Mesothelial cell of epicardium (in vitro differentiated cells): Measurements from ENCODE around the gene ZNF491. TPM values are rescaled to one million over a fixed set of nuclear protein-coding genes. Genes with fewer than 3 reads are reported as not detected.
"Not testable (repeated sequence)": the region's sequence is repeated elsewhere in the genome, so short reads cannot be mapped to it uniquely, and the experiment has no call there.

ENCODE experiments used
- DNase-seq, 2 experiments: peaks; one replicate each; pipeline ENCODE4 v3.0.0; 2021; ENCODE audit warnings: low spot score in 2 of 2; ENCODE audit not compliant: unreplicated experiment in 2 of 2
- H3K27ac Mint-ChIP-seq: 2 replicates; pipeline ENCODE4 v1.8.0; 2021; ENCODE audit warnings: mixed read lengths
- H3K27me3 Mint-ChIP-seq: 2 replicates; pipeline ENCODE4 v1.8.0; 2021; ENCODE audit warnings: low read depth, mixed read lengths
- H3K36me3 Mint-ChIP-seq: 2 replicates; pipeline ENCODE4 v1.8.0; 2021; ENCODE audit warnings: mixed read lengths
- H3K4me1 Mint-ChIP-seq: 2 replicates; pipeline ENCODE4 v1.8.0; 2021; ENCODE audit warnings: mixed read lengths
- H3K4me3 Mint-ChIP-seq: 2 replicates; pipeline ENCODE4 v1.8.0; 2021; ENCODE audit warnings: mild to moderate bottlenecking, moderate library complexity, mixed read lengths
- H3K9me3 Mint-ChIP-seq: 2 replicates; pipeline ENCODE4 v1.8.0; 2021; ENCODE audit warnings: mixed read lengths
- CTCF ChIP-seq: fragments of 200-600 bp; sonication (generic); IDR thresholded peaks from one replicate; pipeline ENCODE4 v1.5.0; 2021; ENCODE audit warnings: antibody characterized with exemption; ENCODE audit not compliant: unreplicated experiment
- total RNA-seq: library from RNA; stranded (reverse); gene quantifications from 3 replicates; pipeline ENCODE4 v1.2.1, GENCODE V29; 2021

The ZNF491 gene
- total RNA-seq, 1 donor from 2014 or later = 6.1 TPM

- Mint-ChIP-seq H3K4me3 (no peak overlapping the region), H3K27ac (no peak overlapping the region), H3K9me3 (peaks cover 50% of the 10 kb centered on the region), H3K4me1 (peaks cover 12% of the 10 kb centered on the region), H3K36me3 (peaks cover 40% of the 10 kb centered on the region), H3K27me3 (peaks cover under 1% of the 10 kb centered on the region)
- no peak for TF ChIP-seq CTCF
- no peak for DNase-seq
Measured at GRCh38 chr19:11769995-11770394, 28.3 kb upstream of the ZNF491 start.

- not testable (repeated sequence) for H3K4me1 Mint-ChIP-seq, DNase-seq, H3K27me3 Mint-ChIP-seq, H3K4me3 Mint-ChIP-seq, H3K27ac Mint-ChIP-seq
- Mint-ChIP-seq H3K36me3 (peaks cover 48% of the 10 kb centered on the region), H3K9me3 (peaks cover 58% of the 10 kb centered on the region)
Measured at GRCh38 chr19:11771520-11771919, 26.8 kb upstream of the ZNF491 start.

- not testable (repeated sequence) for H3K4me1 Mint-ChIP-seq, H3K27me3 Mint-ChIP-seq, DNase-seq, H3K4me3 Mint-ChIP-seq, H3K27ac Mint-ChIP-seq
- H3K9me3 Mint-ChIP-seq = peaks cover 76% of the 10 kb centered on the region
- peaks cover 78% of the 10 kb centered on the region for H3K36me3 Mint-ChIP-seq
Measured at GRCh38 chr19:11776669-11777068, 21.7 kb upstream of the ZNF491 start.

GRCh38 chr19:11780431-11781020 is 17.8 kb upstream of the ZNF491 start:
- H3K27me3 Mint-ChIP-seq = no peaks in the 10 kb centered on the region
- TF ChIP-seq CTCF = no peak
- no peak for DNase-seq
- H3K36me3 Mint-ChIP-seq = peaks cover 83% of the 10 kb centered on the region
- peaks cover 74% of the 10 kb centered on the region for H3K9me3 Mint-ChIP-seq
- no peak overlapping the region for H3K4me3 Mint-ChIP-seq
- H3K27ac Mint-ChIP-seq = no peak overlapping the region
- H3K4me1 Mint-ChIP-seq = no peaks in the 10 kb centered on the region

GRCh38 chr19:11781295-11782057 is 16.8 kb upstream of the ZNF491 start:
- Mint-ChIP-seq H3K27me3 (no peaks in the 10 kb centered on the region), H3K27ac (no peak overlapping the region), H3K4me3 (no peak overlapping the region), H3K4me1 (no peaks in the 10 kb centered on the region), H3K9me3 (peaks cover 72% of the 10 kb centered on the region), H3K36me3 (peaks cover 79% of the 10 kb centered on the region)
- DNase-seq = no peak
- TF ChIP-seq CTCF = no peak

- TF ChIP-seq CTCF = no peak
- no peaks in the 10 kb centered on the region for H3K27me3 Mint-ChIP-seq
- H3K4me3 Mint-ChIP-seq = no peak overlapping the region
- H3K4me1 Mint-ChIP-seq = no peaks in the 10 kb centered on the region
- no peak for DNase-seq
- H3K27ac Mint-ChIP-seq = no peak overlapping the region
- peaks cover 62% of the 10 kb centered on the region for H3K36me3 Mint-ChIP-seq
- peaks cover 71% of the 10 kb centered on the region for H3K9me3 Mint-ChIP-seq
Measured at GRCh38 chr19:11783767-11784166, 14.6 kb upstream of the ZNF491 start.
